ENCODE data around the gene TOGARAM2. TPM values are rescaled to one million over a fixed set of nuclear protein-coding genes. Genes with fewer than 3 reads are reported as not detected.

TOGARAM2 gene
- total and polyA plus RNA-seq, 10 of the 15 experiments (the other 5 are each of a cell fraction or from before 2014, with no cell fraction given), result 0.01 to 0.06 (median 0.03) TPM; not detected in 7

DNA sequence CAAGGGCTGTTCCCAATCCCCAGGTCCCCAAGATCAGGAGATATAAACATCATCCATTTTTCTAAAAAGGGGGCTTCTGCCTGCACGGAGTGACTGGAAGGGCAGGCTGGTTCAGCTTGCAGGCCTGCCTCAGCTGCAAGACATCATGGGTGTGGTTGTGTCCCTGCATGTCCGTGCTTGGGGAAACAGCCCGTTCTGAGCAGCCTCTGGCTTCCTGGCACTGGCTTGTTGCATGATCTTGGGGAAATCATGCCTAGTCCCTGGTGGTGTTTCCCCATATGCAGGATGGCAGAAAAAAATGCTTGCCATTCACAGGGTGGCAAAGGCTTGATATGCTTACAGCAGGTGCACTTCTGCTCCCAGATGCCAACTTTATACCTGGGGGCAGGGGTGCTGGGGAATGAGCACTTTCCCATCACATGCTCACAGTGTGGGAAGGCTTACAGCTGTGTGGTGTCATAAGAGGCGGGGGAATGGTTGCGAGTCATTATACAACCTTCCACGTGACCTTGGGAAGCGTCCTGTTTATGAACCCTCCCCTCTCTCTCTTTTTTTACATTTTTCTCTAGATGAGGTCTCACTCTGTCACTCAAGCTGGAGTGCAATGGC is 86.0 kb downstream of the TOGARAM2 start (continued):
- TF ChIP-seq IRF4 (IDR thresholded peaks at IDR 0.05; ENCODE audit: low read depth, low read length), result no peak

GRCh38 chr2:29068513-29068912 is 87.4 kb downstream of the TOGARAM2 start:
- H3K27me3 ChIP-seq (replicated peaks in 1 of 2; ENCODE audit: control insufficient read depth in 2 of 2, insufficient read depth in 2 of 2, low read length in 1 of 2), result no peaks in the 10 kb centered on the region
- H3K4me3 ChIP-seq, result no peak overlapping the region
- no peak overlapping the region for H3K4me2 ChIP-seq (ENCODE audit: control insufficient read depth, insufficient read depth)
- TF ChIP-seq POLR2A (IDR thresholded peaks at IDR 0.05; ENCODE audit: low read depth, low read length) (no peak), E4F1 (IDR thresholded peaks at IDR 0.05; ENCODE audit: borderline replicate concordance, partially characterized antibody) (no peak), RCOR1 (conservative IDR thresholded peaks at IDR 0.05; ENCODE audit: low read depth, low read length) (no peak)
- TF ChIP-seq, protein P1, sequence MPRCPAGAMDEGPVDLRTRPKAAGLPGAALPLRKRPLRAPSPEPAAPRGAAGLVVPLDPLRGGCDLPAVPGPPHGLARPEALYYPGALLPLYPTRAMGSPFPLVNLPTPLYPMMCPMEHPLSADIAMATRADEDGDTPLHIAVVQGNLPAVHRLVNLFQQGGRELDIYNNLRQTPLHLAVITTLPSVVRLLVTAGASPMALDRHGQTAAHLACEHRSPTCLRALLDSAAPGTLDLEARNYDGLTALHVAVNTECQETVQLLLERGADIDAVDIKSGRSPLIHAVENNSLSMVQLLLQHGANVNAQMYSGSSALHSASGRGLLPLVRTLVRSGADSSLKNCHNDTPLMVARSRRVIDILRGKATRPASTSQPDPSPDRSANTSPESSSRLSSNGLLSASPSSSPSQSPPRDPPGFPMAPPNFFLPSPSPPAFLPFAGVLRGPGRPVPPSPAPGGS (IDR thresholded peaks at IDR 0.05; ENCODE audit: borderline replicate concordance, insufficient read depth, low read depth, low read length, poor library complexity, severe bottlenecking), result no peak
- FAIRE-seq, result no peak
- ATAC-seq, result no peak
- no peaks in the 10 kb centered on the region for H3K9me3 ChIP-seq (replicated peaks; ENCODE audit: control insufficient read depth, insufficient read depth, low read length)
- DNase-seq (ENCODE audit: low read depth, low spot score), result no peak
- in situ Hi-C loops (cut with MboI), result no loop called here
- intact Hi-C loops (cut with micrococcal nuclease; ENCODE audit: unreplicated experiment), result no loop called here
- H3K9ac ChIP-seq (ENCODE audit: control insufficient read depth, insufficient read depth, low read length), result no peak overlapping the region
- no peaks in the 10 kb centered on the region for H3K4me1 ChIP-seq (ENCODE audit: control insufficient read depth, insufficient read depth, low read length)
- no peaks in the 10 kb centered on the region for H3K79me2 ChIP-seq (ENCODE audit: control insufficient read depth, insufficient read depth, low read length)
- no peaks in the 10 kb centered on the region for H4K20me1 ChIP-seq (ENCODE audit: control insufficient read depth, insufficient read depth)
- no TSS peak for BruUV-seq (replicated peaks)
- ChIA-PET CTCF (no interaction called here), SMC1A (ENCODE audit: uncharacterized antibody, unreplicated experiment) (interaction anchor here (0.6 to 1.4 kb wide), 2 partner anchors 15 to 41 kb away, joined by 3 read pairs; no protein-coding TSS in a partner anchor), RAD21 (ENCODE audit: unreplicated experiment) (interaction anchor here (0.8 kb wide), 1 partner anchor 62 kb away, joined by 3 read pairs; no protein-coding TSS in a partner anchor), POLR2A (no interaction called here)
- H3K36me3 ChIP-seq (ENCODE audit: control insufficient read depth in 2 of 2, insufficient read depth in 2 of 2, low read length in 1 of 2), result no peaks in the 10 kb centered on the region
- 71% methylated on average over 7 of the region's 7 CpGs for WGBS (ENCODE audit: insufficient coverage, insufficient replicate concordance, low lambda C conversion rate, missing lambda C conversion rate)
- no peak overlapping the region for H2AFZ ChIP-seq (ENCODE audit: control insufficient read depth, low read depth, low read length)
- H3K27ac ChIP-seq (ENCODE audit: control insufficient read depth, insufficient read depth), result no peak overlapping the region
